T follicular helper cell (primary cell): Measurements from ENCODE around the gene HIP1.
"Not testable (repeated sequence)": the region's sequence is repeated elsewhere in the genome, so short reads cannot be mapped to it uniquely, and the experiment has no call there.

ENCODE experiments used
- DNase-seq: peaks from one replicate; pipeline ENCODE4 v3.0.0-alpha.2; 2020; ENCODE audit warnings: low read depth

HIP1 gene

GRCh38 chr7:75642810-75643486 is 95.8 kb downstream of the HIP1 start:
- peak; percentile 48 for DNase-seq

GRCh38 chr7:75640201-75640600 is 98.5 kb downstream of the HIP1 start:
- no peak for DNase-seq

- DNase-seq = no peak
These were observed 98.9 kb downstream of the HIP1 start for GRCh38 chr7:75639886-75640190.

- no peak for DNase-seq
These were observed 99.5 kb downstream of the HIP1 start for GRCh38 chr7:75639071-75639885.

GRCh38 chr7:75638594-75639070 is 100.1 kb downstream of the HIP1 start:
- DNase-seq = no peak

- DNase-seq = no peak
These were observed 100.7 kb downstream of the HIP1 start for GRCh38 chr7:75637854-75638593.

GRCh38 chr7:75635036-75635435 is 103.7 kb downstream of the HIP1 start:
- DNase-seq = no peak

- not testable (repeated sequence) for DNase-seq
These were observed 106.2 kb downstream of the HIP1 start for GRCh38 chr7:75632587-75632986.

- no peak for DNase-seq
These were observed 107.0 kb downstream of the HIP1 start for GRCh38 chr7:75631711-75632110.

GRCh38 chr7:75630549-75630948 is 108.2 kb downstream of the HIP1 start:
- DNase-seq = no peak

- no peak for DNase-seq
These were observed 109.7 kb downstream of the HIP1 start for GRCh38 chr7:75629044-75629443.

GRCh38 chr7:75628055-75628454 is 110.7 kb downstream of the HIP1 start:
- DNase-seq = no peak

GRCh38 chr7:75626954-75627353 is 111.8 kb downstream of the HIP1 start:
- no peak for DNase-seq

- no peak for DNase-seq
These were observed 112.9 kb downstream of the HIP1 start for GRCh38 chr7:75625868-75626267.

GRCh38 chr7:75624134-75624832 is 114.5 kb downstream of the HIP1 start:
- no peak for DNase-seq

GRCh38 chr7:75623390-75624133 is 115.2 kb downstream of the HIP1 start:
- DNase-seq = no peak

GRCh38 chr7:75621124-75621523 is 117.6 kb downstream of the HIP1 start:
- DNase-seq = no peak

- DNase-seq = no peak
These were observed 119.1 kb downstream of the HIP1 start for GRCh38 chr7:75619636-75620035.

- no peak for DNase-seq
These were observed 121.0 kb downstream of the HIP1 start for GRCh38 chr7:75617634-75618234.

GRCh38 chr7:75616421-75617167 is 122.1 kb downstream of the HIP1 start:
- DNase-seq = no peak
